ENCODE measurements around the gene MRGPRF.

The MRGPRF gene, protein sequence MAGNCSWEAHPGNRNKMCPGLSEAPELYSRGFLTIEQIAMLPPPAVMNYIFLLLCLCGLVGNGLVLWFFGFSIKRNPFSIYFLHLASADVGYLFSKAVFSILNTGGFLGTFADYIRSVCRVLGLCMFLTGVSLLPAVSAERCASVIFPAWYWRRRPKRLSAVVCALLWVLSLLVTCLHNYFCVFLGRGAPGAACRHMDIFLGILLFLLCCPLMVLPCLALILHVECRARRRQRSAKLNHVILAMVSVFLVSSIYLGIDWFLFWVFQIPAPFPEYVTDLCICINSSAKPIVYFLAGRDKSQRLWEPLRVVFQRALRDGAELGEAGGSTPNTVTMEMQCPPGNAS

DNA sequence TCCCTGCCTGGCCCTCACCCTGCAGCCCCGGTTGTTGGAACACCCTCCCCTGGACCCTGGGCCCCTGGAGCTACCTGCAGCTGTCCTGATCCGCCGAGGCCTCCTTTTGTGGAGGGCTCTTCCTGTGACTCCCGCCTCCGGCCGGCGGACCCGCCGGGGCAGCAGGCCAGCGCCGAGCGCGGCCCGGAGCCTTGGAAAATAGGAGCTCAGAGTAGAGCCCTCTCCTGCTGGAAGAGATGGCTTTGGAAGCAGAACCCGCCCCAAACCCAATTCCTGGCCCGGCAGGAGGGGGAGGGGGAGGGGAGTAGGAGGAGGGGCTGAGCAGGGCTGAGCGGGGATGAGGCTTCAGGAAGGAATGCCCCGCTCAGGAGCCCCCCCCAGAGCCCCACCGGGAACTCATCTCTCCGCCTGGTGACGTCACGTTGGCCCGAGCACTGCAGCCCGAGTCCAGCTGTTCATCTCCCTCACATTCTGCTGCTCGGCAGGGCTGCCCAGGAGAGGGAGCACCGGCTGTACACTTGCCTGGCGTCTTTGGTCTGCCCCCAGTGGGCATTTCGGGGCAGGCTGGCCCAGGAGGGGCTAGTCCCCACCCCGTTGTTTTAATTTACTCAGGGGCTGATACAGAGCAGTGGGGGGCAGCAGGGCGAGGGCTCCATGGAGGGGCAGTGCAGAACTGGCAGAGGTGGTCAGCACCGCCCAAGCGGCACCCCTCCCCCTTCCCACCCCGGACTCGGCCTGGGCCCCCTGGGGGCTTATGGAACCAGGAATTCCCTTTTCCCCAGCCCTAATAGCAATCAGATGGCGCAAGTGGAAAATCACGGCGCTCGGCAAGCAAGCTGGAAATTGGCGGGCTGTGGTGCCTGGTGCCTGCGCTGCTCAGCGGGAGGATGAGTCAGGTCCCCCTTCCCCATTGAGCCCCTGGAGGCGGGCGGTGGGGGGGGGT is at the start of gene MRGPRF:
TSS of gene MRGPRF (minus strand) at position 238 of the 943 bp plus-strand sequence. CDS start 3,345 bp downstream, outside the sequence.
- no peak for DNase-seq (ENCODE audit: low read depth in 2 of 2)

DNA sequence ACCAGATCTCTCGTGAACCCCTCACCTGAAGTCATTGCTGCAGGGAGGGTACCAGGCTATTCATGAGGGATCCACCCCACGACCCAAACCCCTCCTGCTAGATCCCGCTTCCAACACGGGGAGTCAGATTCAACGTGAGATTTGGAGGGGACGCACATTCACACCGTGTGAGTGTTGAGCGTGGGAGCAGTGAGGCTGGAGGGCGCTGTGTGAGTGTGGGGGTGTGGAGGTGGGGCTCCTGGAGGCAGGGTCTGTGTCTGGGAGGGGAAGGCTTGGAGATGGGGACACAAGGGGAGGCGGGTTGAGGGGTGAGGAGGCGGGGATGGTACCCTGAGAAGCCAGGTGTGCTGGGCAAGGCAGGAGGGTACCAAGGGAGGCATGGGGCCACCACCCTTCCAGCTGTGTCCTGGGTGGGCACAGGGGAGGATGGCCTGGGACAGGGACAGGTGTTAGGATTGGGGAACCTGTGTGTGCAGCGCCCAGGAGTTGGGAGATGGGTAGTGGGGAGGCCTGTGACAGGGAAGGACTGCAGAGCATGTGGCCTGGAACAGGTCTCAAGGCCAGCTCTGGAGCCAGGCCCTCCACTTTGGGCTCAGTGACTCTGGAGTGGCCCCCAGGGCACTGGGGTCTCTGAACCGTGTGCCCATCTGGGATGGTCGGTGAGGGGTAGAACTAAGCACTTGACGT is 49.3 kb upstream of the MRGPRF start:
- no peak for DNase-seq (ENCODE audit: low read depth in 2 of 2)

DNA sequence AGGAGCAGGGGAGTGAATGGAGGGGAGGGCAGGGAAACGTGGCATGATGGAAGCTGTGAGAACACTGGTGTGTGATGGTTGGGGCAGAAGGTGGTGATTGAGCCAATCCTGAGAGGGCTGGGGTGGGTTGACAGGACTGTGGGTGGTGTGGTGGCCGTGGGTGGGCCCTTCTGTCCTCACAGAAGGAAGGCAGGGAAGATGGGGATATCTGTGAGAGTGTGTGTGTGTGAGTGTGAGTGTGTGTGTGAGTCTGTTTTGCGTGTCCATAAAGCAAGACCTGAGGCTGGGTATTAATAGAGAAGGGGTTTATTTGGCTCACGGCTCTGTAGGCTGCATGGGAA is 48.6 kb upstream of the MRGPRF start:
- no peak for DNase-seq (ENCODE audit: low read depth in 2 of 2)

DNA sequence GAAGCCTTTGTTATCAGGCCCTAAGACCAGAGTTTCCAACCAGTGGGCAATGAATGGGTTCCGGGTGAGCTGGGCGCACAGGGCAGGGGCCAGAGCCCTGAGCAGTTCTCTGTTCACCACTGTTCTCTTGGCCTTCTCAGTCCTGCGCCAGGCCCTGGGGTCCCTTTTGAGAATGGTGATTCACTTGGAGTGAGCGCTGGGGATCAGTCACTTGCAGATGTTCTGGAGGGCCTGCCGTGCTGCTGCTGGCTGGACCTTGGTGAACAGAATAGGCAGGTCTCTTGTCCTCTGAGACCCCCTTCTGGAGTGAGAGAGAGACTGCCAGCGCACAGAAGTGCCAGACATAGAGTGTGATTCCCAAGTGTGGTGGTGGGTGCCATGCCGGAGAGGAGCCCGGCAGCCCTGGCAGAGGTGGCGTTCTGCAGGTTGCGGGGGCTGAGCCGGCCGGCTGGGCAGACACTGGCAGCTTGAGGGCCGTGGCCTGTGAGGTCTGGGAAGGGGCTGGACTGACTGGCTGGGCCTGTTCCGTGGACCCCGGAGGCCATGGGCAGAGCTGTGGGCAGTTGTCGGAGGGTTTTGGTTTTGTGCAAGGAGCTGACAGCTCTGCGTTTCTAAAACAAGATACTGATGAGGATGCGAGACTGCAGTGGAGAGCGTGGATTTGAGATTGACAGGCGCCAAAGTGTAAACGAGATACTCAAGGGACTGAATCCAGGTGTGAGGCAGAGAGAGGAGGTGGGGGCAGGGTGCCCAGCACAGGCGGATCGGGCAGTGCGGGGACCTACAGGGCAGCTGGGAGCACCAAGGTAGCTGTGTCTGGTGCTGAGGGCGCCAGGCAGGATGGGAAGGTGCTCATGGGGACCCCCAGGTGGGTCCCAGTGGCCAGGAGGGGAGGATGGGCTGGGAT is 48.0 kb upstream of the MRGPRF start:
- no peak for DNase-seq (ENCODE audit: low read depth in 2 of 2)

DNA sequence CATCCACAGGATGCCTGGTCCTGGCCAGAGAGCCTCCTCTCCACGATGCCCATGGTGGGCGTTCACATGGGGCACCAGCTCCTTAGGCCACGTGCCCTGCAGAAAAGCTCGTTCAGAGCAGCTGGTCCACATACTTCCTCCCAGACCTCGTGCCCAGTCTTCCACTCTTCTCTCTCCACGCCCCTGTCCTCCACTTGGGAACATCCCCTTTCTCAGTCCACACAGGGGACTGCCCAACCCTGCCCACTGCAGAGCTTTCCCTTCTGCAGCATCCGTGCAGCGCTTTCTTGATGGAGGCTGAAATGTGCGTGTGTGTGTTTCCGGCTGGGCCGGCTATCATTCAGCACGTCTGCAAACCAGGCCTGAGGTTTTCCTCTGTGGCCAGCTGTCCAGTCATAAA is 46.9 kb upstream of the MRGPRF start:
- no peak for DNase-seq (ENCODE audit: low read depth in 2 of 2)

DNA sequence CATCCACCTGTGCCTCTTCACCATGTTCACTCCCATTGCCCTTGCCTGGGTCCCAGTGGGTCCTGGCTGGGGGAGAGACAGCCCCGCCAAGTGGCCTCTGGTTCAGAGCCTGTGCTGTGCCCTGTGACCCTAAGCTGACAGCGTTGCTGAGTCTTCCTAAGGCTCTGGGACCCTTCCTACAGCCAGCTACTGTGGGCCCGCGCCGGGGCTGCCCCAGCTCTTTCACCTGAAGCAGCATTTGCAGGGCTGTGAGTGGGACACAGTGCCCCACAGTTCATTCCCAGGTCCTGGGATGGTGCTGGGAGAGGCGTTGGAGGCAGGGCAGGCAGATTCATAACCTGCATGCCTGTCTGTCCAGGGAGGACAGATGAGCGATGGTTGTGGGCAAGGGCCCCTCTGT is 46.4 kb upstream of the MRGPRF start:
- DNase-seq (ENCODE audit: low read depth in 2 of 2) = no peak

DNA sequence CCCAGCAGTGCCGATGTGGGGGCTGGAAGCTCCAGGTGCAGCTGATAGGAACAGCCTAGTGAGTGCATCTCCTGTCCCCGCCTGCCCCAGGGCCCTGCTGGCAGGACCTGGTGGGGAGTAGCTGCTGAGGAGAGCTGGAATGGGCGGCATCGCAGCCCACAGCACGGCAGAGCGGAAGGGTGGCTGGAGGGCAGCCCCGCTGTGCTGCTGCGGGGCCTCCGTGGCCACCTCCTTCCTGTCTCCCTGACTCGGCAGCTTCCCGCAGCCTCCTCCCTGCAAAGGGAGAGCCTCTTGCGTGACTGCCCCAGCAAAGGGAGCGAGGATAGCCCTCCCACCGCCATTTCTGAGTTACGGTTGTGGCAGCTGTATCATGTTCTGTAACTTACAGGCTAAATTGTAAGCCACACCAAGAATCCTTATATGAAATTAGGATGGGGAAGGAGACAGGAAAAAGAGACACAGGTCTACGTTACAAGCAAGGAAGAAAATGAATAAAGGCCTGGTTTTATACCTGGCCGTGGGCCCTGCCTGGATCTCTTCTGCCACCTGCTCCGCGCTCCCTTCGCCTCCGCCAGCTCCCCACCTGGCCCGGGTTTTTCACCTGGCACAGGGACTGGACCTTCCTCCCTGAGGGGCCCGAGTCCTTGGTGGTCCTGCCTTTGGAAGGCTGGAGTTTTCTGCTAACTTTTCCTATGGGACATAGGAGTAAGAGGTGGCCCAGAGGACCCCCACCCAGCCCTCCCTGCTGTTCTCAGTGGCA is 45.6 kb upstream of the MRGPRF start:
- no peak for DNase-seq (ENCODE audit: low read depth in 2 of 2)

DNA sequence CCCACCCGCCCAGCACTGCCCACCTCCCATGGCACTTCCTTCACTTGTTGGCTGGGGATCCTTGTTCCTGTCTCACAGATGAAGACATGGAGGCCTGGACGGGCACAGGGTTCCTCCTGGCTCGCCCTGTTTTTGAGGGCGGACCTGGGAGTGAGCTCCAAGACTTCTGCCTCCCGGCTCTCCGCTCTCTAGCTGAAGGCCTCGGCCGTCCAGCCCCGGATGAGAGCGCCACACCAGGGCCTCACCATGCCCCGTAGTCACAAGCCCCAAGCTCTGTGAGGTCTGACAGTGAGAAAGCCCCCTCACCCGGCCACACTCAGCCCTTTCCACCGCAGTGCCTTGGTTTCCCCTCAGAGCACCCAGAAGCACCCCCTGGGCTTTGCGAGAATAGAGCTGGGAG is 44.8 kb upstream of the MRGPRF start:
- no peak for DNase-seq (ENCODE audit: low read depth in 2 of 2)

DNA sequence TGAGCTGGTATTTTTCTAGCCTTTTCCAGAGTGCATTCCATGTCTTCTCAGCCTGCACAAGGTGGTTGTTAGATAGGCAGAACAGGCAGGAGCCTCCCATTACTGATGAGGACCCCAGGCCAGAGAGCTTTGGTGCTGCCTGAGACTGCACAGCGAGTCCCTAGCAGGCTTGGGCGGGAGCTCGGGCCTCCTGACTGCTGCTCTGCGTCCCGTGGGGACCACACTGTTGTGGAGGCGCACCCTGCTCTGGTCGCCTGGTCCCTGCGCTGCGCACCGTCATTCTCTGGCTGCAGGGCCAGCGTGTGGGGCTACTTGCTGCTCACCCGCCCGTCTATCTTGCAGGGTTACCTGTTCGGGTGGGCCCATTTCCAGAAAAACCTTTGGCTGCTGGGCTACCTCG is 44.2 kb upstream of the MRGPRF start:
- DNase-seq (ENCODE audit: low read depth in 2 of 2) = no peak

DNA sequence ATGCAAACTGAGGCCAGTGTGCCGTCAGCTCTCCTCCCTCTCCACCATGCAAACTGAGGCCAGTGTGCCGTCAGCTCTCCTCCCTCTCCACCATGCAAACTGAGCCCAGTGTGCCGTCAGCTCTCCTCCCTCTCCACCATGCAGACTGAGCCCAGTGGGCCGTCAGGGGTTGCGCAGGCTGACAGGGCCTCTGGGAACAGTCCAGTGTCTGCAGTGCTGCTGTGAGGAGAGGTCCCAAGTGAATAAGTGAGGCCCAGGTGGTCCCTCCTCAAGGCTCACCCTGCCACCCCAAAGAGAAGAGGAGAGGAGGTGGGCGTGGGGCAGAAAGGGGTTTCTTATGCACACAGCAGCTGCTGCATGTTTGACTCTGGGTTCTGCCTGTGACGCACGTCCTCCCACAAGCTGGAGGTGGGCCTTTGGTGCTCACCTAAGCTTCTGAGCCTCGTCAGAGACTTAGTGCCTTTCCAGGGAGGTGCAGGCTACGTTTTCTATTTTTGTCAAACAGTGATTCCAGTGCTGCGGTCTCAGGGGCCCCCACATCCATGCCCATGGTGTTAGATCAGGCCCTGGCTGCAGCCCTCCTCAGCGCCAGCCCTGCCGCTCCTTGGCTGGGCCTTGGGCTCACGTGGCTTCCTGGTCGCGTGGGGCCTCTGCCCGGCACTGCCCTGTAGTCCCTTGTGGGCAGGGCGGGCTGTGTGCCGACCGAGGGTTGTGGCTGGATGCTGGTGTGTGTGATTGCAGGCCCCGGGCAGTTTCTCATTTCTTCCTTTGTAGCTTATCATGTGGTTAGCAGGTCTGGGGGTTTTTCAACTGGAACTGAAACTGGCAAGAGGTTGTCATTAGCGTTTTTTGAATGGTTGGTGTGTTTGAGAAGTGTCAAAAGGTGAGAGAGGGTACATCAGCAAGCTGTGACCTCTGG is 42.8 kb upstream of the MRGPRF start:
- DNase-seq (ENCODE audit: low read depth in 2 of 2) = no peak

DNA sequence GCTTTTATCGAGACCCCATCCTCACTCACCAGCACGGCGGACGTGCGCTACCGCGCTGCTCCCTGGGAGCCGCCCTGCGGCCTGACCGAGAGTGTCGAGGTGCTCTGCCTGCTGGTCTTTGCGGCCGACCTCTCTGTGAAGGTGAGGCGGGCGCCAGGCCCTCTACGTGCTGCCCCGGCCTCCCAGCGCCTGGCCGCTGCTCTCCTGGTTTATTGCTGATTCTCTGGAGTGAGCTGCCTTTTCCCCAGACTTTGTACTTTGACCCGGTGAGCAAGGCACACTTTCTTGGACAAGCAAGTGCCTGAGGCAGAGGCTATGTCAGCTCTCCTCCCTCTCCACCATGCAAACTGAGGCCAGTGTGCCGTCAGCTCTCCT is 42.2 kb upstream of the MRGPRF start:
- DNase-seq (ENCODE audit: low read depth in 2 of 2) = no peak

DNA sequence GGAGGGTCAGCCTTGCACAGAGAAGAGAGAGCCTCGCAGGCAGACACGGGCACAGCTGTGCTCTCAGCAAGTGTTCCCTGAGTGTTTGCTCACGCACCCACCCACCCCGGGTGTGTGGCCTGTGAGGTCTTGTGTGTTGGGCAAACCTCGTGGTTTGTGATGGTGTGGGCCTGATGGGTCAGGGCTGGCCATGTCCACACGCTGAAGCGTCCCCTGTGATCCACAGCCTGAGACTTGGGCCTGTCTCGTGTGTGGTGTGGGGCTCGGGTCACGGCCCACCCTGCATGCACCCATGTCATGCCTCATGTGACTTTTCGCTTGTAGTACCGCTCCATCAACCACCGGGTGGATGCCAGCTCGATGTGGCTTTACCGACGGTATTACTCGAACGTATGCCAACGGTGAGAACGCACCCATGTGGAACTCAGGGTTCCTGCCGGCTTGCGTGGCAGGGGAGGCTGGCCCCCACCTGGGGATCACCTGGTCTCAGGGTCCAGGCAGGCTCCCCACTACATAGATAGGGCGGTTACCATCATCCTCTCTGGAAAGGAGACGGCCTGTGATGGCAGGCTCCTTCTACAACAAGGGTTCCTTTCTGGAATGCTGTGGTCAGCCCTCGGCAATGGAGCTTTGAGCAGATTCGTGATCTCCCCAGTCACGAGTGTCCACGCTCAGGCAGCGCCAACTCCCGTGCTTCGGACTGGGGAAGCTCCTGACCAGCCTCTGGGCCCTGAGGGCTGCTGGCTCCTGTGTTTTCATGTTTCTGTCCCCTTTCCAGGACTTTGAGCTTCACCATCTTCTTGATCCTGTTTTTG is 41.6 kb upstream of the MRGPRF start:
- no peak for DNase-seq (ENCODE audit: low read depth in 2 of 2)

DNA sequence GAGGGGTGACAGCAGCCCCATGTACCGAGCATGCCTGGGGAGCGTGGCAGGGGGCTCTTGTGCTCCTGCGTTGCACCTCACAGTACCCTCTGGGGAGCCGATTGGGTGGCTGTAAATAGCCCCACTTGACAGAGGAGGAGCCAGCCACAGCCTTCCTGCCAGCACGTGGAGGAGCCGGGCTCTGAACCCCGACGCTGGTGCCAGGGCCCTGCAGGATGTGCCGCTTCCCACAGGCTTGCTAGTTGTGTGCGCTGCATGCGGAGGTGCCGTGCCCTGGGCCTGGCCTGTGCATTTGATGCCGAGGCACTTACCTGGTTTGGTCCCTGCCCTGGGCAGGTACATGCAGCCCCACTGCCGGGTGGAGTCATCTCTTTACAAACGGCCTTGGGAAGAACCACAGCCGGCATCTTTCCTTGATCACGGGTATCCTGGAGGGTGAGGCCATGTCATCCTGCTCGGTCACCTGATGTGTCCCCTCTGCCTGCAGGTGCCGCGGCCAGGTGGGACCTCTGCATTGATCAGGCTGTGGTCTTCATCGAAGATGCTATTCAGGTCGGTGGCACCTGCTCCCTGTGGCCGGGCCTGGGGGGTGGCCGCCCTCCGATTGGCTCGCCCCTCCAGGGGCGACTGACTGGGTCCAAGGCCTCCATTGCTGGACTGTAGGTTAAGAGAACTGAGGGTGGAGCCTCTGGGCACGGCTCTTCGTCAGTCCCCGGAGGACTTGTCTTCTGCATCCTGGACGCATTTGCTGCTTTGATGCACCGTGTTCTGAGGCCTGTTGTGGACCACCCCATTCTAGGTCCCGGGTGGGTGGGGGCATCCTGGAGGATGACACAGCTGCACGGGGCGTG is 40.7 kb upstream of the MRGPRF start:
- DNase-seq (ENCODE audit: low read depth in 2 of 2) = no peak

DNA sequence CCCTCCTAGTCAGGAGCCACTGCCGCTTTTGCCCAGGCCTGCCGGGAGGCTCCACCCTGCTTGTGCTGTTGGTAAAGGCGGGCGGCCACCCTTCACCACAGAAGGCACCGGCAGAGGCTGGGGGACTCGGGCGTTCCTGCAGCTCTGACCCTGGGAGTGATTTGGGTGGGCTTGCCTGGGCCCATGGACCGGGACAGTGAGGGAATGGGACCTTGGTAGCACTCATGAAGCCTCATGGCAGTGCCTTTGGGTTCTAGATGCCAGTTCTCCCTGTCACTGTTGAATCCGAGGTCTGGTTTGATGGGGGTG is 40.1 kb upstream of the MRGPRF start:
- DNase-seq (ENCODE audit: low read depth in 2 of 2) = no peak

DNA sequence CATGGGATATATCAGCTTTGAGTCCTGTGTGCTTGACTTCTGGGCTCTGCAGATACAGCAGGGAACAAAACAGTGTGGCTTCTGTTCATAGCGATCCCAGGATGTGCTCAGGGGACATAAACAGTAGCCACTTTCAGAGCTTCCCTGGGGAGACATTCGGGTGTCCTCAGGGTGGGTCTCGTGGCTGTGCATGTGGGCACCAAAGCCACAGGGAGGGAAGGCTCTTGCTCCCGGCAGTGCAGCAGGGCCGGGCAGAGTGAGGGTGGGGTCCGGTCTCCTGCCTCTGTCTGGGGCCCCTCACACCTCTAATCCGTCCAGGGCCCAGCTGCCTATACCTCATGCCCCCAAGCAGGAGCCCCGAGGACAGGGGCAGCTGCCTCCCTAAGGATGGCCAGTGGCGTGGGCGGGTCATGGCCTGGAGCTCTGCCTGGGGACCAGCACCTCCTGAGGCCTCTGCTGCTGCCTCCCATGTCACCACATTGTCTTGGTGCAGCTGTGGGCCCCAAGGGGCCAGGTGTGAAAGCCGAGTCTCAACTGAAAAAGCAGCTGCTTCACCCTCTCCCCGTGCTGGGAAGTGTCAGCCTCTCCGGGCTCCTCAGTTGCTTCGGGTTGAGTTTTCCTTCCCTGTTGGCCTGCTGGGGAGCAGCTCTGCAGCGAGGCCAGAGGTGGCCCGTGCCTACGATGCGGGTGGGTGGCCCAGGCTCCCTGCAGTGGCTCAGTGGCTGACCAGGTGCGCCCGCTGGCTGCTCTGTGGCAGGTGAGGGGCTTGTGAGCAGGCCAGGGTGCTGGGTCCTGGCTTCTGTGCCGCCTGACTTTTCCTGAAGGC is 39.5 kb upstream of the MRGPRF start:
- DNase-seq (ENCODE audit: low read depth in 2 of 2) = no peak

DNA sequence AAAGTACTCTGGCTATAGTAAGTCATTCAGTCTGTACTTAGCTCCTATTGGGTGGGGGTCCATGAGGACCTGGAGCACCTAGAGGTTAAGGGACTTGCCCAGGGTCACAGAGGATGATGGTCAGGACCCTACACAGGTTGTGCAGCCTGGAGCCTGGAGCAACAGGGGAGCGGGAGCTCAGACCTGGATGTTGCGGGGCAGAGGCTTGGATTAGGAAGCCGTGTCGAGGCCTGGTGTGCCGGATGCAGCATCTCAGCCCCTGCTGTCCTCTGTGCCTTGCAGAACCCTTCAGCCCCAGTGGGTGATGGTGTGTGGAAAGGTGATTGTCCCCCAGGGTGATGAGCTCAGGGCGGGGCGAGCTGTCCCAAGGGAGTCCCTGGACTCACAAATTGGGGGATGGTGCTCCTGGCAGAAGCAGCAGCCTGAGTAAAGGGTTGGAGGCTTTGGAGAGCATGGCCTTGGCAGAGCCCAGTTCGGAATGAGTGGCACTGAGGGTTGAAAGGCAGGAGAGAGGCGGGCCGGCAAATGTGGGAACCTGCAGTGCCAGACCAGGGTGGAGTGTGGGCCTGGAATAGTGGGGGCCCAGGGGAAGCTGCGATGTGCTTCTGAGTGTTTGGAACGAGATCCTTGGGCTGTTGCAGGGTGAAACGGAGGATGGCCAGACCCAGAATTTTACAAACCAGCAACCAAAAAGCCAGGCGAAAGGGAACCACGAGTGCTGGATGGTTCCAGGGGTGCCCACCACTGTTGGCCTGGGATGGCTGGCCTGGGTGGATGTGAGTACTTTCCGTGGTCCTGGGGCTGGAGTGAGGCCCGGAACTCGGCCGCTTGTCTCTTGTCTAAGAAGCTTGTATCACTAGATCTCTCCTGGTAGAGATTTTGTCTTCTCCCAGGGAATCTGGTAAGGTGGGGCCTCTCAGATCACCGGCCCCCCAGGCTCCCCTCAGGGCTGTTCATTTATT is 38.6 kb upstream of the MRGPRF start:
- no peak for DNase-seq (ENCODE audit: low read depth in 2 of 2)
